ENCODE measurements around the gene FFAR4.
"Not testable (repeated sequence)": the region's sequence is repeated elsewhere in the genome, so short reads cannot be mapped to it uniquely, and the experiment has no call there.

- TF ChIP-seq, protein P1, sequence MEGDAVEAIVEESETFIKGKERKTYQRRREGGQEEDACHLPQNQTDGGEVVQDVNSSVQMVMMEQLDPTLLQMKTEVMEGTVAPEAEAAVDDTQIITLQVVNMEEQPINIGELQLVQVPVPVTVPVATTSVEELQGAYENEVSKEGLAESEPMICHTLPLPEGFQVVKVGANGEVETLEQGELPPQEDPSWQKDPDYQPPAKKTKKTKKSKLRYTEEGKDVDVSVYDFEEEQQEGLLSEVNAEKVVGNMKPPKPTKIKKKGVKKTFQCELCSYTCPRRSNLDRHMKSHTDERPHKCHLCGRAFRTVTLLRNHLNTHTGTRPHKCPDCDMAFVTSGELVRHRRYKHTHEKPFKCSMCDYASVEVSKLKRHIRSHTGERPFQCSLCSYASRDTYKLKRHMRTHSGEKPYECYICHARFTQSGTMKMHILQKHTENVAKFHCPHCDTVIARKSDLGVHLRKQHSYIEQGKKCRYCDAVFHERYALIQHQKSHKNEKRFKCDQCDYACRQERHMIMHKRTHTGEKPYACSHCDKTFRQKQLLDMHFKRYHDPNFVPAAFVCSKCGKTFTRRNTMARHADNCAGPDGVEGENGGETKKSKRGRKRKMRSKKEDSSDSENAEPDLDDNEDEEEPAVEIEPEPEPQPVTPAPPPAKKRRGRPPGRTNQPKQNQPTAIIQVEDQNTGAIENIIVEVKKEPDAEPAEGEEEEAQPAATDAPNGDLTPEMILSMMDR (IDR thresholded peaks at IDR 0.05), result not testable (repeated sequence)
- TF ChIP-seq SIN3A (IDR thresholded peaks at IDR 0.05; ENCODE audit: borderline replicate concordance, insufficient read depth, low read depth, low read length); POLR2AphosphoS5 (IDR thresholded peaks at IDR 0.05; ENCODE audit: low read depth, low read length): not testable (repeated sequence)
Observed at GRCh38 chr10:93540871-93541270, 25.6 kb upstream of the FFAR4 start.

Data from Panc1 (cell line).